Glomerular visceral epithelial cell (primary cell): ENCODE data around the gene AGTRAP.

Source experiments
- DNase-seq: peaks from one replicate; pipeline ENCODE4 v3.0.0-alpha.2; 2016; ENCODE audit errors: extremely low spot score

Gene AGTRAP

DNA sequence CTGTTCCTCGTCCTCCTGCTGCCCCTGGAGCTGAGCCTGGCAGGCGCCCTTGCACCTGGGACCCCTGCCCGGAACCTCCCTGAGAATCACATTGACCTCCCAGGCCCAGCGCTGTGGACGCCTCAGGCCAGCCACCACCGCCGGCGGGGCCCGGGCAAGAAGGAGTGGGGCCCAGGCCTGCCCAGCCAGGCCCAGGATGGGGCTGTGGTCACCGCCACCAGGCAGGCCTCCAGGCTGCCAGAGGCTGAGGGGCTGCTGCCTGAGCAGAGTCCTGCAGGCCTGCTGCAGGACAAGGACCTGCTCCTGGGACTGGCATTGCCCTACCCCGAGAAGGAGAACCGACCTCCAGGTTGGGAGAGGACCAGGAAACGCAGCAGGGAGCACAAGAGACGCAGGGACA lies 29.6 kb upstream of the AGTRAP start:
- no peak for DNase-seq

DNA sequence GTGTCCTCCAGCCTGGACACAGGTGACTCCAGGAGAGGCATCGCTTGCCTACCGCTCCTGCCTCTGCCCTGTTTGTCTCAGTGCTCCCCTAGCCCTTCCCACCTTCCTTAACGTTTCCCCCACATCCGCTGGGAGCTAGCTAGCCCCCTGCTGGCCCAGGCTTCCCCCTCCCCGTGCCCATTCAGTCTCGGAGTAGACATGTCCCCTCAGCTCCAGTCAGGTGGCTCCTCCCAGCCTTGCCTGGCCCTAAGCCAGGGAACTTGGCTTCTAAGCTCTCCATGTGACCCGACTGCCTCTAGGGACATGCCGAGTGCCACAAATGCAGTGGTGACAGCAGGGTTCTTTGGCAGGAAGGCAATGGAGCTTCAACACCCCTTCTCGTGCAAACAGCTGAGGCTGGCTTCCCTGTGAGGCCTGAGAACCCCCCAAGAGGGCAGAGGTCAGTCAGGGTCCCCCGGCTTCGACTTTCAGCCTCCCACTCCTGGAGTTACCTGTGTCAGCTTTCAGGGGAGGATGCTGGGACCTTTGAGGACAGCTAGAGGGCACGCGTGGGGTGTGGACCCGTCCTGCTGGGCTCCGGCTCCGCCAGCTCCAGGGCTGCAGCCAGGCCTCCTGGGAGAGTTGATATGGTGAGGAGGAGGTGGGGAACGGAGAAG lies 28.2 kb upstream of the AGTRAP start:
- DNase-seq, result no peak

DNA sequence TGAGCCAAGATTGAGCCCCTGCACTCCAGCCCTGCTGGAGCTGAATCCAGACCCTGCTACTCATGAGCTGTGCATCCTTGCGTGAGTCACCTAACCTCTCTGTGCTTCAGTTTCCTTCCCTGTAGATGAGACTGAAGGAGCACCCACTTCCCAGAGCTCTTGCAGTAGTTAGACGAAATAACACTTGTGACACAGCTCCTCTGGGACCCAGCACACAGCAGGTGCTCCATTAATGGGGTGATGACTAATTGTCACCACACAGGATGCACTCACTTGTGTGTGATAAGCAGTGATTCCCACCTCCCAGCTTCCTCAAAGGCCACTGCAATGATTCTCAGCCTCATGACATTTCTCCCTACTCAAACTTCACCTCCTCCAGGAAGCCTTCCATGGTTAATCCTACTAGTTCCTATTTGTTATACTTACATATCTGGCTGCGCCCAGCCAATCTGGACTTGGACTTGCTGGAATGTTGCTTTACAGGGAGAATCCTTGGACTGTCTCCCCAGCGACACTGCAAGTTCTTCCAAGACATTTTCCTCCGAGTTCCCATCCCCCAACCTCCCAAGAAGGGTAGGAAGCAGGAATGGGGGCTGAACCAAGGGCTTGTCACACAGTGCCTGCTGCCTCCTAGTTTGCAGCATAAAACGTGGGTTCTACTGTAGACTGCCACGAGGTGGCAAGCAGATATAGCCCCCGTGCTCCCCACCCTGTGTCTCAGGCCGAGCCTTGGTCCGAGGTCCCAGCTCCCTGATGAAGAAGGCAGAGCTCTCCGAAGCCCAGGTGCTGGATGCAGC lies 27.2 kb upstream of the AGTRAP start:
- no peak for DNase-seq

DNA sequence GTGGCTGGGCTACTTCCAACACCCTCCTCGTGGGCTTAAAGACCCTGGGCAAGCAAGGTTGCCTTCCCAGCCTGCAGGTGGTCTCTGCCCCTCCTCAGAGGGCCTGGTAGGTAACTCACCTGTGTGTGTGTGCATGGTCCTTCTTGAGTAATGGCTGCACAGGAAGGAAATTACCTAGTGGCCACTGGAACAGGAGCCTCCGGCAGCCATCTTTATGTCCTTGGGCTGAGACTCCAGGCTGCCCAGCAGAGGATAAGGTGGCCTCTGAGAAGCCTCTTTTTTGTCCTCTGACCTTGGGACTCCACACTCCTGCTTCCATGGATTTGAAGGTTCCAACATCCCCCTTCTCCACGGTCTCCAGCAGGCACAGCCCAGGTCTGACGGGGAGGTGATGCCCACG lies 24.4 kb upstream of the AGTRAP start:
- DNase-seq, result no peak

DNA sequence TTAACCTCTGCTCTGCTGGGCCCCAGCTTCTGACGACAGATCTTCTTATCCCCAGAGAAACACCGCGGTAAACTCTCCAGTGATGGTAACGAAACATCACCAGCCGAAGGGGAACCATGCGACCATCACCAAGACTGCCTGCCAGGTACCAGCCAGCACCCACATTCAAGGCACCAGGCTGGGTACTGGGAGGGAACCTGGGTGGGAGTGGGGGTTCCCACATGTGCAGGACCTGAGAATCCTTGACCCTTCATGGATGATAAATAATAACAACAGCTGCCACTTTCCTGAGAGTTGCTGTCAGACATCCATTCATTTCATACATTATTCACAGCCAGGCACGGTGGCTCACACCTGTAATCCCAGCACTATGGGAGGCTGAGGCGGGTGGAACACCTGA lies 23.7 kb upstream of the AGTRAP start:
- no peak for DNase-seq

DNA sequence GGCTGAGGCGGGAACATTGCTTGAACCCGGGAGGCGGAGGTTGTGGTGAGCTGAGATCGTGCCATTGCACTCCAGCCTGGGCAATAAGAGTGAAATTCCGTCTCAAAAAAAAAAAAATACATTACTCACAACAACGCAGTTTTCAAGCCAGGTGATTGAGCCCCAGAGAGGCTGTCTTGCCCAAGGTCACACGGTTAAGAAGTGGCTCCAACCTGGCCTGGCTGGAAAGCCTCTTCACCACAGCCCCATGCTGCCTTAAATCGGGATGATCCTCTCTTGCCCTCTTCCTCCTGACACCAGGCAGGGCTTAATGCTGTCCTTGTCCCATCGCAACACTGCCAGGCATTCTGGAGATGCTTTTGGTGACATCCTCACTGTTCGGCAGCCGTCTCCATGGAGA lies 22.8 kb upstream of the AGTRAP start:
- DNase-seq, result no peak

DNA sequence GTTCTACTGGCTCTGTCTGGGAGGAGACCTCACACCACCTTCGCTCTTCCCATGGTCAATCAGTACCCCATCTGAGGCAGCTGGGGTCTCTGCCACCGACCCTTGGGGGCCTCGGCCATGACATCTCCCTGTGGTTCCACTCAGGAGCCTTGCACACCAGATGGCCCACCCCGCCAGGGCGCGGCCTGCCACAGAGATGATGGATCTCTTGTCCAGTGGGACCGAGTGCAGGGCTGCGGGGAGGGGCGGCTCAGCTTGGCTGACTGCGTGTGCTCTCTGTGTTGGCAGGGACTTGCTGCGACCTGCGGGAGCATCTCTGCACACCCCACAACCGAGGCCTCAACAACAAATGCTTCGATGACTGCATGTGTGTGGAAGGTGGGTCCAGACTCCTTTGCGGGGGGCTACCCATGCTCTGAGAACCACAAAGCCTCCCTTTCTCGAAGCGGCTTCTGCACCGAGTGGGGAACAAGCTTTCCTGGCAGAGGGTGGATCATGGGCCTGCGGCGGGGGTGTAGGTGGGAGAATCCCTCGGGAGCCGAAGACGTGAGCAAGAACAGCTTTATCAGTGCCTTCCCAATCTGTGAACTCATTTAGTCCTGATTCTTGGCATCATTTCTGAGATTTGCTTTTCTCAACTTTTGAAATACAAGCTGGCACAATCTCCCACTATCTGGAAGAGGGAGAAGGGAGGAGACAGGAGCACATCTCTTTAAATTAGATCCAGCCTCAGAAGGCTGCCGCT lies 20.9 kb upstream of the AGTRAP start:
- DNase-seq, result no peak

DNA sequence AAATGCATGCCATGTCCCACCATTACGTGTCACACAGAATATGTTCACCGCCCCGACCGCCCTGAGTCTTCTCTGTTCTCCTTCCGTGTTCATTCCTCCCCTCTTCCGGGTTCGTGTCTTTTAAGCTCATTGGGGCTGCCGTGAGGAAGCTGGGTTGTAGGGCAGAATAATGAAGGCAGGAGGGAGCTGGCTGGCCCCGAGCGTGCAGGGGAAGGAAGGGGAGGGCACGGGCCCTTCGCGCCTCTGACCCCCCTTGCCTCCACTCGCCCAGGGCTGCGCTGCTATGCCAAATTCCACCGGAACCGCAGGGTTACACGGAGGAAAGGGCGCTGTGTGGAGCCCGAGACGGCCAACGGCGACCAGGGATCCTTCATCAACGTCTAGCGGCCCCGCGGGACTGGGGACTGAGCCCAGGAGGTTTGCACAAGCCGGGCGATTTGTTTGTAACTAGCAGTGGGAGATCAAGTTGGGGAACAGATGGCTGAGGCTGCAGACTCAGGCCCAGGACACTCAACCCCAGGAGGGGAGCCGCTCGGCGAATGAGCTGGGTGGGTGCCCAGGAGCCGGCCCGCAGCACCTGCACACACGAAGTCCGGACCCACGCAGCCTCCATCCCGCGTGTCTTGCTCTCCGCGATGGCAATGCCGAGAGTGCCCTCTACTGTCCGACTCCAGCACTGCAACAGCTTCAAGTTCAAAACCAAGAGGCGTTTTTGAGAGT lies 16.5 kb upstream of the AGTRAP start:
- DNase-seq, result peak; percentile 62

DNA sequence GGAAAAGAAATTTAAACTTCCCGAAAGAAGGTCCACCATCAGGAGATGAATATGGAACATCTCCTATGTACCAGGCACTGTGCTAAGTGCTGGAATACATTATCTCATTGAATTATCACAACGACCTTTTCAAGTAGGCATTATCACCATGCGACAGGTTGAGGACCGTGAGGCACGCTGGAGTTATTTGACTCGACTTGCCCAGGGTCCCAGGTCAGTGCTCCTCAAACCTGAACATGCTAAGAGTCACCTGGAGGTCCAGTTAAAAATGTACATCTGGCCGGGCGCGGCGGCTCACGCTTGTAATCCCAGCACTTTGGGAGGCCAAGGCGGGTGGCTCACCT lies 15.9 kb upstream of the AGTRAP start:
- no peak for DNase-seq

DNA sequence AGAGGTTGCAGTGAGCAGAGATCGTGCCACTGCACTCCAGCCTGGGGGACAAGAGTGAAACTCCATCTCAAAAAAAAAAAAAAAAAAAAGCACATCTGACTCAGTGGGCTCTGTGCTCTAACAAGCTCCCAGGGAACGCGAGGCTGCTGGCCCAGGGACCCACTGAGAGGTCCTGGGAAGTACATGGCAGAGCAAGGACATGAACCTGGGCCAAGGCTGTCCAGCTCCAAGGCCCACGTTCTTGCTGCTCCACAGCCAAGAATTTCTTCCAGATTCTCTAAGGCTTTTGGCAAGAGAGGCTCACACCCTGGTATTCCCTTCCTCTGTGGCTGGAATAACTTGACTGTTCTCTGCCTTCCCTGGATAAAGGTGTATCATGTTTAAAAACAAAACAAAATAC lies 15.4 kb upstream of the AGTRAP start:
- no peak for DNase-seq

DNA sequence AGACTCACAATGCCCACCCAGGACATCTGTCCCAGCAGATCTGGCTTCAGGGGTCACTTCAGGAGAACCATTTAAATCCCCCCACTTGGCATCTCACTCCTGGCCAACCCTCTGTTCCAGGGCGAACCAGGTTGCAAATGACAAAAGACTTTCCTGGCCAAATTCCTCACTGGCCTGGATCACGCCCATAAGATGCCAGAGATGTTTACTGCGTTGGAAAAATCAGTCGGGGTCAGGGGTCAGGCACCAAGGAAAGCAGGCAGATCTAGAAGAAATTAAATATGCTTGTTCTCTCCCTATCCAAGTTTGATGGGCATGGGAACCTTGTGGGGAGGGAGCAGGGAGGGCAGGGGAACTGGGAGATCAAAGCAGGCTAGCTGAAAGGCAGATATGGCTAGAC lies 14.6 kb upstream of the AGTRAP start:
- DNase-seq, result no peak

DNA sequence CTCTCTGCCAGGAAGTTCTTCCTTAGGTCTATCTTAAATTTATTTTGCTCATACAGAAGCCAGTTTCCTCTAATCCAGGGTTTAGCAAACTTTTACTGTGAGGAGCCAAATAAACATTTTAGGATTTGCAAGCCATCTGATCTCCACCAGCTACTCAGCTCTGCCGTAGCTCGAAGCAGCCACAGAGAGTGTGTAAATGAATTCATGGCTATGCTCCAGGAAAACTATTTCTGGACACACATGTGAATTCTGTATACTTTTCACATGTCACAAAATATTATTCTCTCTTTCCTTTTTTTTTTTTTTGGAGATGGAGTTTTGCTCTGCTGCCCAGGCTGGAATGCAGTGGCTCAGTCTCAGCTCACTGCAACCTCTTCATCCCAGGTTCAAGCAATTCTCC lies 13.4 kb upstream of the AGTRAP start:
- DNase-seq, result no peak

DNA sequence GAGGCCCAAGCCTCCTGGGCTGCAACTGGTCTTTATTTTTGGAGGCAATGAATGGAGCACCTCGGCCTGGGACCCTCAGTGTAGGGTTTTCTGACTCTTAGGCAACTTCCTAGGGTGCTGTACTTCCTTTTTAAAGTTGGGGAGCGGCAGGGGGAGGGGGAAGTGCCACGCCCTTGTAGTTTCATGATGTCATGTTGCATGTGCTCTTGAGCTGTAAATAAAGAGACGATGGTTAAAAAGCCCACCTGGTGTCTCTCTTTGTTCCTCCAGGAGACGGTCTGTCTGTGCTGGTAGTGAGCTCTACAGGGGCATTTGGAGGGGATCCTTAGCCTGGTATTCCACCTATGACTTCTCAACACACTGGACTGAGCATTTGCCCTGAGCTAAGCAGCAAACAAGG lies 10.3 kb upstream of the AGTRAP start:
- no peak for DNase-seq

DNA sequence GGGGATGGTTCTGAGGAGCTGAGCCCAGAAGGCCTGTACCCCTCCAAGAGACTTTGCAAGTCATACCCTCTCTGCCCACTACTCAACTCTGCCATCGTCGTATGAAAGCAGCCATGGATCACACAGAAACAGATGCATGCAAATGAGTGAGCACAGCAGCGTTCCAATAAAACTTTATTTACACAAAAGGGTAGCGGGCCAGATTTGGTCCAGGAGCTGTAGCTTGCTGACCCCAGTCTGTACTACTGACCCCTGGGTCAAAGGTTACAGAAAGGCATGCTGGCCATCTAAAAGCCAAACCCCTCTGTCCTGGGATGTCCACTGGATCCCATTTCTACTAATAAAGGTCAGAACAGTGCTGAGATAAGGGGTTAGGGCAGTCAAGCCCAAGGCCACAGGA lies 8.8 kb upstream of the AGTRAP start:
- DNase-seq, result no peak

DNA sequence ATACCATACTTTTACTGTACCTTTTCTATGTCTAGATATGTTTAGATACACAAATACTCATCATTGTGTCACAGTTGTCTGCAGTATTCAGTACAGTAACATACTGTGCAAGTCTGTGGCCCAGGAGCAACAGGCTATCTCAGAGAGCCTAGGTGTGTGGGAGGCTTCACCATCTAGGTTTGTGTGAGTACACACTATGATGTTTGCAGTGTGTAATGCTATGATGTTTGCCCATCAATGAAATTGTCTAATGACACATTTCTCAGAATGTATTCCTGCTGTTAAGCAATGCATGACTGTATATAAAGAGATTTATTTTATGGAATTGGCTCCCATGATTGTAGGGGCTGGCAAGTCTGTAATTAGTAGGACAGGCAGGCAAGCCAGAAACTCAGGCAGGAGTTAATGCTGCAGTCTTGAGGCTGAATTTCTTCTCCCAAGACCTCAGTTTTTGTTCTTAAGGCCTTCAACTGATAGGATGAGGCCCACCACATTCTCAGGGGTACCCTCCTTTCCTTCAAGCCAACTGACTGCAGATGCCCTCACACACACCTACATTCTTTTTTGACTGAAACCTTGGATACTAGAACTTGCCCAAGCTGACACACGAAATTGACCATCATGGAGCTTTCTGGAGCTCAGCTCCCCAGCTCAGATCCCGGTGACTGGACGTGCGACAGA lies 7.7 kb upstream of the AGTRAP start:
- no peak for DNase-seq

DNA sequence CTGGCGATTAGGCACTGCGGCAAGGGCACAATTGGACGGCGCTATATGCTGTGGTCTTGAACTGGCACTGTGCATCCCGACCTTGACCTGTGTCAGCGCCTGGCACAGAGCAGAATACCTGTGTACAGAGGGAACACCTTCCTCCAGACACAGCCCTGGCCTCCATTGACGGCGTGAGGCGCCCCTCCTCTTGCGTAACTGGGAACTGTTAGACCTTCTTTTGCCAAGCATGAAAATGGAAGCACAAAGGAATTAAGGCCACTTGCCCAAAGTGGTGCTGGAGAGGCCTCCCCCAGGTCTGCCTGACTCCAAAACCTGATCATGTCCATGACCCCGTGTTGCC lies 6.8 kb upstream of the AGTRAP start:
- DNase-seq, result no peak

DNA sequence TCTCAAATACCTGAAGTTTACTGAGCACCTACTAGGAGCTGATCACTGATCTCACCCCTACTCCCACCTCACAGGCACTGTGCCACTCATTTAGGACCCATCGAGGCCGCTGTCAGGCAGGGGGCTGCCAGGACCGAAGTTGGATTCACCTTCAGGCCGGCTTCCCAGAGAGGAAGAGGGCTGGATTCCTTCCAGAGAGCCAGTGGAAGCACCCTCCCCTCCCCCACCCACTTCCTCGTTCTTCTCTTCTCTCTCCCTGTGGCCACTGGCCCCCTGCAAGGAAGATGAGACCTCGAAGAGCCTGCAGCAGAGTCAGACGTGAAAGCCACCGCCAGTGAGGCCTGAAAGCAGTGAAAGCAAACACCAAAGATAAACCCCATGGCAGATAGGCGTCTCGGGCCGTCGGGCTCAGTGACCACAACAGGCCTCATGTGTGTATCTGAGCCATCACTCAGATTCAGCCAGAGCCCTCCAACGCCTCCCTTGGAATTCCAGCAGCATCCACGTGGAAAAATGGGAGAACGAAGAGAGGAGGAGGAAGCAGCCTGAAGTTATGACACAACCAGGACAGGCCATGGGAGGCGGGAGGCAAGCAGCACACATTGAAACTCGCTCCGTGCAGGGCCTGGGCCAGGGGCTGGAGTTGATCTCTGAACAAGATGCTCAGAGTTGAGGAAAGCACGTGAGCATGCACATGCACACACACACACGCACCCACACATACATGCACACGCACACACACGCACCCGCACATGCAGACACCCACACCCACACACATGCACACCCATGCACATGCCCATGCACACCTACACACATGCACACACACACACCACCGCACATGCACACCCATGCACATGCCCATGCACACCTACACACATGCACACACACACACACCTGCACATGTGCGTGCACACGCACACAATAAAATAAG lies 6.2 kb upstream of the AGTRAP start:
- DNase-seq, result peak; percentile 92

DNA sequence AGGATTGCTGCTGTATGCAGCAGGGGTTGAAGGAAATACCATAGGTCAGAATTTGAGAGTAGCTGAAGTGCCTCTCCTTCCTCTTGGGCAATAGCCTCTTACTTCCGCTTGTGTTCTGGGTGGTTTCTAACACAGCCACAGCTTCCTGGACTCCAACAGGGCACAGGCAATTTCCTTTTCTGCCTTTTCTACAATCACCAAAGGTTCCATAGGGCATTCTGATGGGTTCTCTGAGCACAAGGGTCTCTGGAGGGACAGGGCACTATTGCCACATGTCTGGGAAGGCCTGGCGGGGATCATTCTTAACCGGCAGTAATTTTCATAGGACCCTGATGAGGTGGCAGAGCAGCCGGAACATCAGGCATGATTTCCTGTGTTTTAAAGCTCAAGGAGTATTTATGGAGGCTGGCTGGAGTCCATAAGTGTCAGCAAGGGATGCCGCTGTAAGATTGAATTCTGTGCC lies 5.5 kb upstream of the AGTRAP start:
- no peak for DNase-seq

DNA sequence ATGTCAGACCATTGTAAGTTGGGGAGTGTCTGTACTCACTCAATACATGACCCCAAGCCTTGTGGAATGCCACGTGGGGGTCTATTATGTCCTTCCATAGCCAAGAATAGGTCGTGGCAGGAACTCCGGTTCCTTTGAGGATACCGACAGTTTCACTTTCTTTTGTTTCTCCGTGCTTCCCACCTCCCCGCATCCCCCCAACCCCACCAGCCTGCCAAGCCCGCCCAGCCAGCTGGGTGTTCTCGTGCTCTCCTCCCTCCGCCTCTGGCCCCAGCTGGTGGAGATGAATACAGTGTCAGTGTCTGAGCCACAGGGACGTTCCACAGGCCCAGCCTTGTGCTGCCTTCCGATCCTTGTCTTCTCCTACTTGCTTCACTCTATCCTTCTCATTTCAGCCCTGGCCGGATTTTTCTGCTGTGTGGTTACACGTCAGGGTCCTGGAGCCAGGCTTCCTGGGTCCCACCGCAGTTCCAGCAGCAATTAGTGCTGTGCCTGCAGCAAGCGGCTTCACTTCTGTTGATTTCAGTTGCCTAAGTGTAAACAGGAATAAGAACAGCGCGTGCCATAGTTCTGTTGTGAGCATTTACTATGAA lies 4.1 kb upstream of the AGTRAP start:
- DNase-seq, result peak; percentile 52

DNA sequence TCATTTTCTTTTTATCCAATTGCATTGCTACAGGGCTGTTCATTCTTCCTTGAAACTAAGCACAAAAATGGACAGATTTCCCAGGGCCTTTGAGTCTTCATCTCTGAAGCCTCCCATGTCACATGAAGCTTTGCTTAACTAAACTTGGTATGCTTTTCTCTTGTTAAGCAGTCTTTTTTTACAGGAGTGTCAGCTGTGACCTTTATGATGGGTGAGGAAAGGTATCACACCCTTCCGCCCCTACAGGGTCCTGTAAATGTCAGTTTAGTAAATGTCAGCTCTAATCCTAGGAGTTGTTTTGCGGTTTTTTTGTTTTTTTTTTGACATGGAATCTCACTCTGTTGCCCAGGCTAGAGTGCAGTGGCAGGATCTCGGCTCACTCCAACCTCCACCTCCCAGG lies 2.6 kb upstream of the AGTRAP start:
- no peak for DNase-seq

DNA sequence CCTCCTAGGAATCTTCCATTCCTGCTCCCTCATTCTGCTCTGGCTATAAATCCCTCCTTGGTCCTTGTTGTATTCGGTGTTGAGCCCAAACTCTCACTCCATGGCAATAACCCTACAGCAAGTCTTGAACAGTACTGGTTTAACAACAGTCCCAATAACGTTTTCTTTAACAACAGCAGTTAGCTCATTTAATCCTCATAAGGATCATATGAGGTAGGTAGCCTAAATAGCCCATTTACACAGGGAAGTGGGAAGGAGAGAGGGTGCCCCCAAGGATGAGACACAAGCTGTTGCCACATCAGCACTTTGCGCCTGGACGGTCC lies 444 bp upstream of the AGTRAP start:
- DNase-seq, result no peak
